ENCODE data around the gene CXorf66. TPM values are rescaled to one million over a fixed set of nuclear protein-coding genes. Genes with fewer than 3 reads are reported as not detected.

CXorf66 gene
- not detected for polyA plus RNA-seq (2012; ENCODE audit: insufficient read depth, insufficient read length, low read depth)

- H3K4me3 ChIP-seq (ENCODE audit: low read depth, low read length): no peak within 1 kb of the TSS
- no peak for TF ChIP-seq CTCF (IDR thresholded peaks at IDR 0.05; ENCODE audit: low read depth, low read length)
- H3K27me3 ChIP-seq: no peaks in the 10 kb centered on the region
- DNase-seq: no peak
- no peaks in the 10 kb centered on the region for H3K9me3 ChIP-seq
- no peaks in the 10 kb centered on the region for H3K36me3 ChIP-seq
- H3K4me1 ChIP-seq: no peaks in the 10 kb centered on the region
Measured at GRCh38 chrX:139965421-139965820, at the start of gene CXorf66. Gene CXorf66 (minus strand): TSS chrX:139965521. CDS start chrX:139965496, 25 bp downstream.

- H3K27me3 ChIP-seq: no peaks in the 10 kb centered on the region
- no peaks in the 10 kb centered on the region for H3K4me1 ChIP-seq
- no peaks in the 10 kb centered on the region for H3K36me3 ChIP-seq
- no peak for TF ChIP-seq CTCF (IDR thresholded peaks at IDR 0.05; ENCODE audit: low read depth, low read length)
- H3K9me3 ChIP-seq: no peaks in the 10 kb centered on the region
- H3K4me3 ChIP-seq (ENCODE audit: low read depth, low read length): no peak overlapping the region
- no peak for DNase-seq
Measured at GRCh38 chrX:139982856-139983255, 17.5 kb upstream of the CXorf66 start.

GRCh38 chrX:139974471-139974870, 9.2 kb upstream of the CXorf66 start:
- TF ChIP-seq CTCF (IDR thresholded peaks at IDR 0.05; ENCODE audit: low read depth, low read length): no peak
- H3K4me3 ChIP-seq (ENCODE audit: low read depth, low read length): no peak overlapping the region

GRCh38 chrX:139972629-139973624, 7.6 kb upstream of the CXorf66 start:
- Histone ChIP-seq H3K36me3 (no peaks in the 10 kb centered on the region), H3K27me3 (no peaks in the 10 kb centered on the region), H3K4me1 (no peaks in the 10 kb centered on the region), H3K9me3 (no peaks in the 10 kb centered on the region), H3K4me3 (ENCODE audit: low read depth, low read length) (no peak overlapping the region)
- no peak for TF ChIP-seq CTCF (IDR thresholded peaks at IDR 0.05; ENCODE audit: low read depth, low read length)
- no peak for DNase-seq

More at GRCh38 chrX:139974471-139974870, 9.2 kb upstream of the CXorf66 start:
- Histone ChIP-seq H3K36me3 (no peaks in the 10 kb centered on the region), H3K9me3 (no peaks in the 10 kb centered on the region), H3K27me3 (no peaks in the 10 kb centered on the region), H3K4me1 (no peaks in the 10 kb centered on the region)
- no peak for DNase-seq

GRCh38 chrX:139972113-139972512, 6.8 kb upstream of the CXorf66 start:
- Histone ChIP-seq H3K27me3 (no peaks in the 10 kb centered on the region), H3K4me3 (ENCODE audit: low read depth, low read length) (no peak overlapping the region), H3K9me3 (no peaks in the 10 kb centered on the region), H3K4me1 (no peaks in the 10 kb centered on the region), H3K36me3 (no peaks in the 10 kb centered on the region)
- DNase-seq: no peak
- TF ChIP-seq CTCF (IDR thresholded peaks at IDR 0.05; ENCODE audit: low read depth, low read length): no peak

- Histone ChIP-seq H3K4me3 (ENCODE audit: low read depth, low read length) (no peak overlapping the region), H3K9me3 (no peaks in the 10 kb centered on the region), H3K4me1 (no peaks in the 10 kb centered on the region), H3K27me3 (no peaks in the 10 kb centered on the region), H3K36me3 (no peaks in the 10 kb centered on the region)
- TF ChIP-seq CTCF (IDR thresholded peaks at IDR 0.05; ENCODE audit: low read depth, low read length): no peak
- DNase-seq: no peak
Measured at GRCh38 chrX:139971394-139971749, 6.1 kb upstream of the CXorf66 start.

Measured in BE2C (cell line).